Putamen (tissue), 1 donor: ENCODE measurements around the gene CANT1.
"Not testable (repeated sequence)": the region's sequence is repeated elsewhere in the genome, so short reads cannot be mapped to it uniquely, and the experiment has no call there.

Experiments
- DNase-seq: peaks from one replicate; pipeline ENCODE4 v3.0.0-alpha.2; 2016; ENCODE audit warnings: low spot score

Gene CANT1

DNA sequence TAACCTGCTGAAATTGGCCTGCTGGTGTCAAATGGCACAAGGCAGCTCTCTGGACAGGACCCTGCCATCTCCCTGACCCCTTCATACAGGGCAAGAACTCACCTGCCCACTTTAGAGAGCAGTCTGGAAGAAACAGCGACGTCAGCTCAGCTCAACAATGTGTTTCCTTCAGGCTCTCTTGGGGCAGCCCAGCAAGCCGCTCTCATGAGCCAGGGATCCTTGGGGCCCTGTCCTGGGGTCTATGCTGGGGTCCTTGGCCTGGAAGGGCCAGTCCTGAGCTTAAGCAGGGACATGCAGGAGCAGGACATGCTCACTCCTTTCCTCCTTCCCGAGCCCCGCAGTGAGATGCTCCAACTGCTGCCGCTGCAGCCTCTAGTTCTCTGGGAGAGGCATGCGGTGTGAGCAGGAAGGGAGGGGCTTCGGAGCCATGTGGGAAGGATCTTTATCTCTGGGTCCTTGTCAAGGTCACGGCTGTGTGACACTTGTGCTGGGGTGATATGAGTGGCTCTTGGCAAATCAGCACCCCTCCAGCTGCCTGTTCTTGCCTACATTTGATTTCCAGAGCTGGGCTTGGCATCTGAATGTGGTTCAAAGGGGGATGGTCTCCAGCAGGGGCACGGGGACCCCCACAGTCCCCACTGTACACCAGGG lies 17.8 kb upstream of the CANT1 start:
- DNase-seq, result no peak

DNA sequence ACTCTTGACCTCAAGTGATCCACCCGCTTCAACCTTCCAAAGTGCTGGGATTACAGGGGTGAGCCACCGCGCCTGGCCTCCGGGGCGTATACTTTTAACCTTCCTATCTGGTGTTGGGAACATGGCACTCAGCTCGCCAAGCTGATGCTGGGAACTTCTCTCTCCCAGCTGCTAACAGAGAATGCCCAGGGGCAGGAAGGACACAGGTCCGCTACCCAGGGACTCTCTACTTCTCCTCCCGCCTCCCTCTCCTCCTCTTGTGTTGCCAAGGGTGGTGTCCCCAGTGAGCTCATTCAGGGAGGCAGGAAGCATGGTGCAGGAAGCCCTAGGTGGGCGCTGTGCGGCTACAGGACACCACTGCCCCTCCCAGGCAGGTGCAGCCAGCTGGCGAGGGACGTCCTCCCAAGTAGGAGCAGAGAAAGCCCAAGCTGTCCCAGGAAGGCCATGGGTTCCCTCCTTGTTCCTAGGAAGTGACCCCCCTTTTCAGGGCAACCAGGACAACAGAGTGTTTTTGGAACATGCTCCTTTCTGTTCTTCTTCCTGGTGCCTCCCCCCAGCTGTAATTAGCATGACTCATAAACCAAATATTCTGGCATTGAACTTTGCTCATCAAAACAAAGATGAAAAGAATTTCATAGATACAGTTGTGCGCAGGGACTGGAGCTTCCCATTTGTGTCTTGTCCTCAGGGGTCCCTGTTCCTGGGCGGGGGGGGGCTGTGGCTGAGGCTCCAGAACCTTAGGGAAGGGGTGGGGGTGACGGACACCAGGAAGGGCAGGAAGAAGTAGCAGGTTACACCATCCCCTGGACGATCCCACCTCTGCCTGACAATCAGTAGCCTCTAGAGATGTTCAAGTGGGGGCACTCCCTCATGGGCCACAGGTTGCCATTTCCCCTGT lies 17.1 kb upstream of the CANT1 start:
- DNase-seq, result no peak

DNA sequence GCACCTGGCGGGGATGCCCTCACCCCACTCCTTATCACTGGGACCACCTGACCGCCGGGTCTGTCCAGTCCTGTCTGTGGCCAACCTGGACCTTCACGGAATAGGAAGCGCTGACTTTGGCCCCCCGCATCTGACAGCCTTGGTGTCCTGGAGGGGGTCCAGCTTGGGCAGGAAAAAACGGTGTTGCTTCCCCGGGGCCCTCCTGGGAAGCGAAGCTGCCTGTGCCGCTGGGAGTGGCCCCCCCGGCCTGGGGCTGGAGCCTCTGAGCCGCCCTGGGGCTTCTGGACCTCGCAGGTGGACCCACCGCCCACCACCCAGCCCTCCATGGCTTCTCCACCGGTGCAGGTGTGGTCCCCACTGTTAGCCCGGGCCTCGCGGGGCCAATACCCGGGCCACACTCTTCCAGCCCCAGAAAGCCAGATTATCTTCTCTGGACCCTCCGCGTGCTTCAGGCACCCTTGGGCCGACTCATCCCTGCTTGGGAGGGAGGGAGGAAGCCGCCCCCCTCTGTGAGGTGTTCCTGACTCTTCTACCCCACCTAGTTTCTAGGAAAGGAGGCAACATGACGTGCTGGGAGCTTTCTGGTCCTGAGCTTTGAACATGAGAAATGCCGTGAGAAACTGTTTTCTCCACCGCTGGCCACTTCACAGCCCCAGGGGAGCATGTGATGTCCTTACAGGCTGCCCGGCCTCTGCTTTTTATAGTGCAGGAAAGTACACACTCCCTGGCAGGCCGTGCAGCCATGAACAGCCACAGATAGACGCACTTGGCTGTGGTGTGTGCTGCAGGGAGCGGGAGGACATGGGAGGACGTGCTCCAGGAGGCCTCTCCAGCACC lies 15.6 kb upstream of the CANT1 start:
- DNase-seq, result no peak

DNA sequence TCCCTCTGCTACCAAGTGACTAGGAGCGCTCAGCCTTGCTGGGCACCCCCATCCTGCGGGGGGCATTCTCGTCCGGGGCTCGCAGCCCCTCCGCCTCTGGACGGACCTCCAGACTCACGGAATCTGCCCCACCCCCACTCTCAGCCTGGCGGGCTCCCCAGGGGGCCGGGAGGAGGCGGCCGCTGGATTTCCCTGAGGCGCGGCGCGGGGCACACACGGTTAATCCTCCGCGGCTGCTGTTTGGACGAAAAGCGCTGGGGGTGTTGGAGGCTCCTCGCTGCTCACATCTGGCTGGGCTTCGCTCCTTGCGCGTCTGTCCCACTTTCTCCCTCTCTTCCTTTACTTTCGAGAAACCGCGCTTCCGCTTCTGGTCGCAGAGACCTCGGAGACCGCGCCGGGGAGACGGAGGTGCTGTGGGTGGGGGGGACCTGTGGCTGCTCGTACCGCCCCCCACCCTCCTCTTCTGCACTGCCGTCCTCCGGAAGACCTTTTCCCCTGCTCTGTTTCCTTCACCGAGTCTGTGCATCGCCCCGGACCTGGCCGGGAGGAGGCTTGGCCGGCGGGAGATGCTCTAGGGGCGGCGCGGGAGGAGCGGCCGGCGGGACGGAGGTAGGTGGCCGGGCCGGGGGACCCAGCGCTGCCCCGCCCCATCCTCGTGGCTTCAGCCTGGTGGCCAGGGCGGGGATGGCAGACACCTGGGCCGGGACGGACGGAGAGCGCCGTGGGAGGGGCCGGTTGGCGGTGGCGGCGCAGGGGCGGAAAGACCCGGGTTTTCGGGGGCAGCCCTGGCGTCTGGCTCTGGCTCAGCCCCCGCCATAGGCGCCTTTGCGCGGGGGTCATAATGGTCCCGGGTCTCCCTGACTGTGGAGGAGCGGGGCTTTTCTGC lies 14.6 kb upstream of the CANT1 start, which contains the start of gene C1QTNF1:
Gene C1QTNF1 (plus strand): TSS at position 284 of the 886 bp plus-strand sequence. CDS start 19,800 bp downstream, outside the sequence.
- no peak for DNase-seq

DNA sequence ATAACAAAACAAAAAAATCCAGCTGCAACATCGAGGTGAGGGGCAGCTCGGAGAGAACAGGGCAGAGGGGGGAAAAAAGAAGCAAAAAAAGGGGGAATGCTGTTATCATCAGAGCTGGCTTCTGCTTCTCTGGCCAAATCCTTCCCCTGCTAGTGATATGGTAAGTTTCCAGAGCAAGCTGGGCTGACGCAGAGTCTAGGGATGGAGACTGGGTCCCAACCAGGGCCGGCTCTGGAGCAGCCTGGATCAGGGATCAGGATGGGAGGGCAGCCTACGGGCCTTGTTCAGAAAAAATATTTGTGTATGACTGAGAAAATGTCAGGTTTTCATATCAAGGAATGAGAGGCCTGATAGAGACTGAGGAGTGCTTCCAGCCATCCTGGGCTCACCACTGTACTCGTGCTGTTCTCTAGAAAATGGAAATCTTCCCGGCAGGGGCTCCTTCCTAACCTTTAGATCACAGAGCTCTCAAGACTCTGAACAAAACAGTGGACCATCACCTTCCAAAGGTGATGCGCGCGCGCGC lies 13.7 kb upstream of the CANT1 start:
- no peak for DNase-seq

DNA sequence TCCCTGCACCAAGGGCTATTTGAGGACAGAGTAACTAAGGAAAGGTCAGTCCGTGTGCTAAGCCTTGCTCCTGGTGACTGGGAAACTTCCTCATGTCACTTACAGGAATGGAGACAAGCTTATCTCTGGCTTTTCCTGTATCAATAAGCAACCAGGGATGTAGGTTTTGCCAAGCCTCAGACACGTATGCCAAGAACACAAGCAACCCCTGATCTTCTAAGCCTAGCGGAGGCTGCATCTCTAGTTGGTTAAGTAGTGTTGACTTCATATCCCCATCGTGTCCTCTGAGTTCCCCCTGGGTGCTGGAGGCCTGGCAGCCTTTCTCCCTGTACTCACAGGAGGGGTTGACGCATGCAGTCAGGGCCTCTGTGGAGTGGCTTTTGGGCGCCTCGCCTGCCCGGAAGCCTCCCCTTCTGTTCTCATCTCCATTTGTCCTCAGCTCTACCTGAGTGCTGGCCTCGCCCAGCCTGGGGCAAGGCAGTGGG lies 13.0 kb upstream of the CANT1 start:
- DNase-seq, result no peak

DNA sequence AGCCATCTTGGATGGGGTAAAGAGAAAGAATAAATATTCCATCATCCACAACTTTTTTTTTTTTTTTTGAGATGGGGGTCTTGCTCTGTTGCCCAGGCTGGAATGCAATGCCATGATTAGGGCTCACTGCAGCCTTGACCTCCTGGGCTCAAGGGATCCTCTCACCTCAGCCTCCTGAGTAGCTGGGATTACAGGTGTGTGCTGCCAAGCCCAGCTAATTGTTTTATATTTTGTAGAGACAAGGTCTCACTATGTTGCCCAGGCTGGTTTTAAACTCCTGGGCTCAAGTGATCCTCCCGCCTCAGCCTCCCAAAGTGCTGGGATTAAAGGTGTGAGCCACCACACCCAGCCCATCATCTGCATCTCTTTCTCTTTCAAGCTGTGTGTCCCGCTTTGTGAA lies 12.4 kb upstream of the CANT1 start:
- not testable (repeated sequence) for DNase-seq

DNA sequence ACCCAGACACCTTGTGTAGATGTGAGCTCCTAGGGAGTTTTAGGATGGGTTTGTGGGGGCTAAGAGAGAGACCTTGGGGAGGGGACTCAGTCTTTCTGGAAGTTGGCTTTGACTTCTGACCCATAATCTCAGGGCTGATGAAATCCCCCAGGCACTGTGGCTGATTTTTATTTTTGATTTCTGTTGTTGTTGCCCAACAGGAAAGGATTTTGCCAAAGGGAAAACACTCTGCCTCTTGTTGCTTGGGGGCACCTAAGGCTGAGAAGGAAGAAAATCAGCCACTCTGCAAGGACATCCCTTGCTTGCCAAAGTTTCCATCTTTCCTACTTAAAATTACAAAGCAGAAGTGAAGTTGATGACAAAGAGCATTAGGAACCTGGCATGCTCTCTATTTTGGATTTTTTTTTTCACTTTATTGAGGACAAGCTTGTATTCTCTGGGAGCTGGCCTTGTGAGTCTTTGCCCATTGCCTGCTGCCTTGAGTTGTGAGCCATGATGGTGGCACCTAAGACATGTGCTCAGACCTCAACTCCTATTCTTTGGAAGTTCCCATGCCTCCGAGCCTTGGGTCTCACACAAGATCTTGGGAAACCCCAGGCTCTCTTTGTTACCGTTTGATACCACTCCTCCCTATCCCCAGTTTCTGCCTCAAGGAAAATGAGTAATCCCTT lies 11.2 kb upstream of the CANT1 start:
- DNase-seq, result no peak

DNA sequence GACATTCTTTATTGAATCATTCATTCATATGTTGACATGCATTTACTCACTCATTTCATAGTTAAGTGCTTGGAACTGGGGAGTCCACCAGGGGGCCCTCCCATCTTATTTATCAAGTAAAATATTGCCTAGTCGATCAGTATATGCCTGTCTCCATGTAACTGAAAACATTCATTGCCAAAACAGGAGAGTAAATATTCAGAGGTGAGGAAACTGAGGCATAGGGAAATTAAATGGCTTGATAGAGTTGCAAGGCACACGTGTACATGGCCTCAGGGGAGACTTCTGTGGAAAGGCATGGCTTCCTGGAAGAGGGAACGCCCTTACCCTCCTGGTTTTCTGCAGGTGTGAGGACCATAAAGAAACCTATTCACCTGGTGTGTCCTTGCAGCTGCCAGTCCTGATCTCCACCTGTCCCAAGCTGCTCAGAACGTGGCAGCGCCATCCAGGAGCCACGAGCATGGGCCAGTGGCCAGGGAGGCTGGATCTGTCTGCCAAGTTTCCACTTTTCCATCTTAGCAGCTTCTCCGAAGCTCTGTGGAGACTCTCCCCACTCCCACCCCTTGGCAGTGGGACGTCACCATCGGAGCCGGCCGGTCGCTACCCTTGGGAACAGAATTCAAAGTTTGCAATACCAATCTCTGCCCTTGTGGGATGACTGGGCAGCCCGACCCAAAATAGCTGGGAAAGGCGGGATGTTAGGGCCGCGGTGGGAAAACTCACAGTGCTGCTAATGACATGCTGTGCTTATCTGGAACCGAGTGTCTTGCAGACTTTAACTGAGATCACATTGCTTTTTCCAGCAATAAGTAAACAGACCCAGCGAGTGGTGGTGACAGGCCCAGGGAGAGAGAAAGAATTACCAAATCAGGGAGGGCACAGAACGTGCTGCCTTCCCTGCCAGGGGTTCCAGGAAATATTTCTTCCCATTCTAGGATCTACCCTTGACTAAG lies 10.3 kb upstream of the CANT1 start:
- DNase-seq, result no peak

DNA sequence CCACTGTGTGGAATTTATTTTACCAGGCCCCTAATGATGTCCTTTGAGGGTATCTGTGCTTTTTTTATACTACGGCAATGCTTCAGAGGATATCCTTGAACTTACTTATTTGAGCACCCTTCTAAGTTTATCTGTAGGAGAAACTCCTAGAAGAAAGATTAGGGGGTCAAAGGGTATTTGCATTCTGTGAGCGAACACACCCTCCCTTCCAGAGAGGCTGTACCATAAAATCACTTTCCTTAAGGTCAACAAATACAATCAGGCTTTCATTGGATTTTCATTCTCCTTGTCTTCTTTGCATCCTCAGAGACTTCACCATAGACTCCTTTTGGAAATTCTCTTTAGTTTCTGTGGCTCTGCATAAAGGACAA lies 9.7 kb upstream of the CANT1 start:
- no peak for DNase-seq

DNA sequence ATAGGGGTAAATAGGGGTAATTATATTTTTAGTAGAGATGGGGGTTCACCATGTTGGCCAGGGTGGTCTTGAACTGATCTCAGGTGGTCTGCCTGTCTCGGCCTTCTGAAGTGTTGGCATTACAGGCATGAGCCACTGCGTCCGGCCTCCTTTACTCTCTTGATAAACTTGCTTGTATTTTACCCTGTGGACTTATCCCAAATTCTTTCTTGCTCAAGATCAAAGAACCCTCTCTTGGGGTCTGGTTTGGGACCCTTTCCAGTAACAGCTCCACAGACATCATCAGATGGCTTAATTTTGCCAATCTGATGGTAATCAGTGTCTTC lies 8.8 kb upstream of the CANT1 start:
- no peak for DNase-seq

DNA sequence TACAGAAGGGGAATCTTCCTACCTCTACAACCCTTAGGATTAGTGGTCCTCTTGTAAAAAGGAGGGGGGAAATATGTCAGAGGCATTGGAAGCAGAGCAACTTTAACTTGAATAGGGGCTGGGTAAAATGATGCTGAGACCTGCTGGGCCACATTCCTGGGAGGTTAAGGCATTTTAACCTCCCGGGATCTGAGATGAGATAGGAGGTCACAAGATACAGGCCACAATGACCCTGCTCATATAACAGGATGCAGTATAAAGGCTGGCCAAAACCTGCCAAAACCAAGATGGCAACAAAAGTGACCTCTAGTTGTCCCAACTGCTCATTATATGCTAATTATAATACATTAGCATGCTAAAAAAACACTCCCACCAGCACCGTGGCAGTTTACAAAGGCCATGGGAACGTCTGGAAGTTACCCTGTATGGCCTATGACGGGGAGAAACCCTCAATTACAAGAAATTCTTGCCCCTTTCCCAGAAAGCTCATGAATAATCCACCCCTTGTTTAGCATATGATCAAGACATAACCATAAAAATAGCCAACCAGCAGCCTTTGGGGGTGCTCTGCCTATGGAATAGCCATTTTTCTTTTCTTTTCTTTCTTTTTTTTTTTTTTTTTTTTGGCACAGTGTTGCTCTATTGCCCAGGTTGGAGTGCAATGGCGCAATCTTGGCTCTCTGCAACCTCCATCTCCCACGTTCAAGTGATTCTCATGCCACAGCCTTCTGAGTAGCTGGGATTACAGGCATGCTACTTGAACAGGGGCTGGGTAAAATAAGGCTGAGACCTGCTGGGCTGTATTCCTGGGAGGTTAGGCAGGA lies 8.2 kb upstream of the CANT1 start:
- no peak for DNase-seq

DNA sequence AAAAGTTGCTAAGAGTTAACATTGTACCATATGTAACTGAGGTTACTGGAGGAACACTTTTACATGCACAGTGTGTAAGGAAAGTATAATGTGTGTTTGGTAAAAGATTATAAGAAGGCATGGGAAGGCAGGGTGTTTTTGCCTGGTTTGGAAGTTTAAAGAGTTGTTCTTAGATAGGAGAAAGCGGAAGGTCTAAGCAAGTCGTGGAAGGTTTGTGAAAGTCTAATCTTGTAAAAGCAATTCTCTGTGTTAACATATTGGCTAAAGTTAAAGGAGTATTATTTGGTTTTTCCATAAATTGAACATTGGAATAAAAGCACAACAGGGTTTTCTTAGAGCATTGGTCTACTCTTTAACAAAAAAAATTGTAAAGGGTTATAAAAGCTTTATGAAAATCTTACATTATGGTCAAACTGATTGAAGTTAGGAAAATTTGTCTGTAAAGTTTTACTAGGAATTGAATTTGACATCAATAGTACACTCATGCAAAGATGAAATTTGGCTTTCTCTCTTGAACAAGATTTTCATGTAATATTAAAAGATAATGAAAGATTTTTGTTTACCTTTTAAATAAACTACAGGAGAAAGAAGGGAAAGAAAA lies 4.7 kb upstream of the CANT1 start:
- DNase-seq, result no peak

DNA sequence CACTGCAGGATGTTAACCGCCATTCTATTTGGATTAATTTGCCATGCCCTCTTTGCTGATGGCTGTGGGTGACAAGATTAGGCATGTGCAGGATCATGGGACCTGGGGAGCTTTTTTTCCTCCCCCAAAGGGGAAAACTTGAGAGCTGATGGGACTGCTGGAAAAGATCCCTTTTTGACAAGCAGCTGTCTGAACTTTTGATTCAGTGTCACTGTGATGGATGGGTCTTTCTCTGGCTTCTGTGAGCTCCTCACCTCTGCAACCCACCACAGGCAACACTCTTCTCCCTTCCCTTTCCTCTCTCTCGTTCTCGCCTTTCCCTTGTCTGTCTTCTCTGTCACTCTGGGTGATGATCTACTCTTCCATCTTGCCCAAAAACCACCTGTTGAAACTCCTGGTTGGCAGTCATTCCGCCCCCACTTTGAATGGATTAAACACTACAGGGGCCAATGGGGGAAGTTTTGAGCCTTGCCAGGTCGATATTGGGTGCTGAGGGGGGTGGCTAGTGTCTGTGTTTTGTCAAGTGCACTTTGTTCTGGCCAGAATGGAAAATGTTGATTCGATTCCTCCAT lies 3.1 kb upstream of the CANT1 start:
- no peak for DNase-seq

DNA sequence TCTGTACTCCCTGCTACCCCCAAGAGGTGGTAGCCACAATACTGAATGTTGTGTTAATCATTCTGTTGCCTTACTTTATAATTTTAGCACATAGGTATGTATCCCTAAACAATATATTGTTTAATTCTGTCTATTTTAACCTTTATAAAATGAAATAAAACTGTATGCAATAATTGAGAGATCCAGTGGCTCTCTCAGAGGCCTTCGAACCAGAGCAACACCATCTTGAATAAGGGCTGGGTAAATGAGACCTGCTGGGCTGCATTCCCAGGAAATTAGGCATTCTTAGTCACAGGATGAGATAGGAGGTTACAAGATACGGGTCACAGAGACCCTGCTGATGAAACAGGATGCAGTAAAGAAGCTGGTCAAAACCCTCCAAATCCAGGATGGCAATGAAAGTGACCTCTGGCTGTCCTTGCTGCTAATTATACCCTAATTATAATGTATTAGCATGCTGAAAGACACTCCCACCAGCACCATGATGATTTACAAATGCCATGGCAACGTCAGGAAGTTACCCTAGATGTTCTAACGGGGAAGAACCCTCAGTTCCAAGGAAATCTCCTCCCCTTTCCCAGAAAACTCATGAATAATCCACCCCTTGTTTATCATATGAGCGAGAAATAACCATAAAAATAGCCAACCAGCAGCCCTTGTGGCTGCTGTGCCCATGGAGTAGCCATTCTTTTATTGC lies 2.0 kb upstream of the CANT1 start:
- no peak for DNase-seq

DNA sequence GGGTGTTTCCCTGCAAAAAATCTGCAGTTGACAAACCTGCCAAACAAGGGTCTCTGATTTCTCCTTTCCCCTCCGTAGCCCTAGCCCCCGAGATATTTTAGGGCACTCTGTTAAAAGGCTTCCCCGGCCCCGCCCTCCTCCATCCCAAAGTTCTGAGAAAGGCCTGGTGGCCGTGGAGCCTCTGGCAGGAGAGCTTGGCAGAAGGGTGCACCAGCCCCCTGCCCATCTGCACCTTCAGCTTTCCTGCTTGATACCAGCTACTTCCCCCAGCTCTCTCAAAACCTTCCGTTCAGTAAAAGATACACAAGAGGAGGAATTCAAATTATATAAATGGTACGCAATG lies 711 bp upstream of the CANT1 start:
- no peak for DNase-seq

DNA sequence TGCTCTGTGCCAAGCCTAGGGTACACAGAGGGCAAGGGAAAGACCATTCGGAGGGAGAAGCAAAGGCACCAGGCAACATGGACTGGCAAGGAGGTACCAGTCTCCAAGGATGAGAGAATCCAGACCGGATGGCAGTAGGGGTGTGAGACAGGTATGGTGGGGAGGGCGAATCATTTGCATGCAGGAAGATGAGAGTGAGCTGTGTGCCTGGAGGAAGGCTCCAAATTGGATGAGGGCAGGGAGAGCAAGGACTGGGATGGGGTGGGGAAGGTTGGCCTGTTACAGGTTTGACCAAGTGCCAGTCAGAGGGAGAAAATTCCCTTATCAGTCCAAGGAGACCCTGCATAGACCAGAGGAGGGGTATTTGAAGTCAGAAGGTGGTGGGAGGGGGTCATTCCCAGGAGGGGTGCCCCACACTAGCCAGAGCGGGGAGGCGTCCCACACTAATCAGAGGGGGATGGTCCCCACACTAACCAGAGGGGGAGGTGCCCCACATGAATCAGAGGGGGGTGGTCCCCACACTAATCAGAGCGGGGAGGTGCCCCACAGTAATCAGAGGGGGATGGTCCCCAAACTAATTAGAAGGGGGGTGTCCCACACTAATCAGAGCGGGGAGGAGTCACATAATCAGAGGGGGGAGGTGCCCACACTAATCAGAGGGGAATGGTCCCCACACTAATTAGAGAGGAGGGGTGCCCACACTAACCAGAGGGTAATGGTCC lies 737 bp downstream of the CANT1 start:
- no peak for DNase-seq
